Measurements from ENCODE around the gene PRR14L.
A peak's percentile ranks its signal among the peaks of the same experiment; 100 is the strongest.

PRR14L gene

GRCh38 chr22:31739795-31740201 is 10.1 kb downstream of the PRR14L start:
- TF ChIP-seq POLR2A (IDR thresholded peaks at IDR 0.05; ENCODE audit: low read depth, low read length) (no peak), TAF1 (IDR thresholded peaks at IDR 0.05; ENCODE audit: borderline replicate concordance, low read depth, low read length) (no peak), POLR2AphosphoS5 (IDR thresholded peaks at IDR 0.05; ENCODE audit: low read depth, low read length) (no peak)
- no peak for FAIRE-seq
- no peak for DNase-seq (ENCODE audit: insufficient read length)

DNA sequence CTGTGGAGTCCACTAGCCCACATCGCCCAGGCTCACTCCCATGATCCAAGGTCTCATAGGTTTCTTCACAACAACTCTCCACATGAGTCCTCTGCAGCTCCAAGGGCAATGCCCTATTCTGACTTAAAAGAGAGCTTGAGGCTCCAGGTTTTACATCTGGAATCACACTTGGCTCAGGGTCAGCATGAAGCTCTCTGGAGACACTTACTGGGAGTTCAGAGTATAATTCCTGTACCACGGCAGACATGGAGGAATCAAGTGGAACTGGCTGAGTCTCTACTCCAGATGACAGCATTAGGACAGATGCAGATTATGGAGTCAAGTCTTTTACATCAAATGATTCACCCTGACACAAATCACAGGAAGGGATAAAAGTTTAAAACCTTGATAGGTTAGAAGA is 11.4 kb downstream of the PRR14L start:
- FAIRE-seq (no peak), DNase-seq (ENCODE audit: insufficient read length) (no peak)
- TF ChIP-seq POLR2AphosphoS5 (IDR thresholded peaks at IDR 0.05; ENCODE audit: low read depth, low read length), result no peak
- TF ChIP-seq POLR2A (IDR thresholded peaks at IDR 0.05; ENCODE audit: low read depth, low read length), result no peak
- TF ChIP-seq TAF1 (IDR thresholded peaks at IDR 0.05; ENCODE audit: borderline replicate concordance, low read depth, low read length), result no peak

DNA sequence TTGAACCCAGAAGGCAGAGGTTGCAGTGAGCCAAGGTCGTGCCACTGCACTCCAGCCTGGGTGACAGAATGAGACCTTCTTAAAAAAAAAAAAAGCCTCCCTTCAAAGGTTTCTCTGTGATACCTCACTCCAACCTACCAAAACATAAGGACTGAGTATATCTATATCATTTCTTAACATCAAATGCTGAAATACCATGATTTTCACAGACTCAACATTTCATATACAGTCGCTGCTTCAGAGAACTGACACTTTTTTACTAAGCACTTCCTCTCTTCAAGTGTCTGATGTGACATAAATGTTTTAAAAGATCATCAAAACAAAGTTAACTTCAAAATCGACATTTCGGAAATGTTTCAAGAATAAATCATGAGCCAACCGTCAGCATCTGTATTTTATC is 12.0 kb downstream of the PRR14L start:
- TF ChIP-seq POLR2A (IDR thresholded peaks at IDR 0.05; ENCODE audit: low read depth, low read length) (no peak), TAF1 (IDR thresholded peaks at IDR 0.05; ENCODE audit: borderline replicate concordance, low read depth, low read length) (no peak), POLR2AphosphoS5 (IDR thresholded peaks at IDR 0.05; ENCODE audit: low read depth, low read length) (no peak)
- no peak for FAIRE-seq

DNA sequence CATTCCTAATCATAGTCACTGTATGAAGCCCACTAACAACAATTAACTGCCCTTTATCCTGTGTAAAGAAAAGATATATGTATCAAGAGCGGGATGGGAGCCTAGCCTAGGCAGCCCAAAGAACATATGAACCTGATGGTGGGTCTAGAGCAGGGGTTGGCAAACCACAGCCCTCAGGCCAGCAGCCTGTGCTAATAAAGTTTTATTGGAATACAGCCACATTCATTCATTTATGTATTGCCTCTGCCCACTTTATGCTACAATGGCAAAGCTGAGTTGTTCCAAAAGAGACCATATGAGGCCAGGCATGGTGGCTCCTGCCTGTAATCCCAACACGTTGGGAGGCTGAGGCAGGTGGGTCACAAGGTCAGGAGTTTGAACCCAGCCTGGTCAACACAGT is 13.5 kb downstream of the PRR14L start:
- TF ChIP-seq POLR2A (IDR thresholded peaks at IDR 0.05; ENCODE audit: low read depth, low read length) (no peak), POLR2AphosphoS5 (IDR thresholded peaks at IDR 0.05; ENCODE audit: low read depth, low read length) (no peak), TAF1 (IDR thresholded peaks at IDR 0.05; ENCODE audit: borderline replicate concordance, low read depth, low read length) (no peak)
- no peak for DNase-seq (ENCODE audit: insufficient read length)
- FAIRE-seq, result no peak

More for the DNA sequence above, 12.0 kb downstream of the PRR14L start:
- DNase-seq (ENCODE audit: insufficient read length), result no peak

- DNase-seq (ENCODE audit: insufficient read length) (no peak), FAIRE-seq (no peak)
- TF ChIP-seq POLR2A (IDR thresholded peaks at IDR 0.05; ENCODE audit: low read depth, low read length), result no peak
- TF ChIP-seq TAF1 (IDR thresholded peaks at IDR 0.05; ENCODE audit: borderline replicate concordance, low read depth, low read length), result no peak
- no peak for TF ChIP-seq POLR2AphosphoS5 (IDR thresholded peaks at IDR 0.05; ENCODE audit: low read depth, low read length)
Measured at GRCh38 chr22:31734512-31734911, 15.4 kb downstream of the PRR14L start.

DNA sequence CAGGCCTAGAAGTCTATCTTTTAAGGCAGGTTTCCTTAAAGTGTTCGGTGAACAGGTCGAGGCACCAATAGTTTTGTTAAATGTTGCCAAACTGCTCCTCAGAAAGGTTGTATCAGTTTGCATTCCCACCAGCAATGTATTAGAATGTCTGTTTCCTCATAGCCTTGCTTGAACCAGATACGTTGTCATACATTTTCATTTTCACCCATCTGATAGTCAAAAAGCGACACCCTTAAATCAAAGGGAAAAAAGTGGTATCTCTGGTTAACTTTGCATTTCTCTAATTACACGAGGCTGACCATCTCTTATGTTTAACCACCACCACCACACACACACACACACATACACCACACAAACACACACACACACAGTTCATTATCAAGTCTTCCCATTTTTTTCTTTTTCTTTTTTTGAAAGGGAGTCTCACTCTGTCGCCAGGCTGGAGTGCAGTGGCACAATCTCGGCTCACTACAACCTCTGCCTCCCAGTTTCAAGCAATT is 16.3 kb downstream of the PRR14L start:
- FAIRE-seq (peak; percentile 72), DNase-seq (ENCODE audit: insufficient read length) (no peak)
- TF ChIP-seq POLR2AphosphoS5 (IDR thresholded peaks at IDR 0.05; ENCODE audit: low read depth, low read length) (no peak), POLR2A (IDR thresholded peaks at IDR 0.05; ENCODE audit: low read depth, low read length) (no peak), TAF1 (IDR thresholded peaks at IDR 0.05; ENCODE audit: borderline replicate concordance, low read depth, low read length) (no peak)

DNA sequence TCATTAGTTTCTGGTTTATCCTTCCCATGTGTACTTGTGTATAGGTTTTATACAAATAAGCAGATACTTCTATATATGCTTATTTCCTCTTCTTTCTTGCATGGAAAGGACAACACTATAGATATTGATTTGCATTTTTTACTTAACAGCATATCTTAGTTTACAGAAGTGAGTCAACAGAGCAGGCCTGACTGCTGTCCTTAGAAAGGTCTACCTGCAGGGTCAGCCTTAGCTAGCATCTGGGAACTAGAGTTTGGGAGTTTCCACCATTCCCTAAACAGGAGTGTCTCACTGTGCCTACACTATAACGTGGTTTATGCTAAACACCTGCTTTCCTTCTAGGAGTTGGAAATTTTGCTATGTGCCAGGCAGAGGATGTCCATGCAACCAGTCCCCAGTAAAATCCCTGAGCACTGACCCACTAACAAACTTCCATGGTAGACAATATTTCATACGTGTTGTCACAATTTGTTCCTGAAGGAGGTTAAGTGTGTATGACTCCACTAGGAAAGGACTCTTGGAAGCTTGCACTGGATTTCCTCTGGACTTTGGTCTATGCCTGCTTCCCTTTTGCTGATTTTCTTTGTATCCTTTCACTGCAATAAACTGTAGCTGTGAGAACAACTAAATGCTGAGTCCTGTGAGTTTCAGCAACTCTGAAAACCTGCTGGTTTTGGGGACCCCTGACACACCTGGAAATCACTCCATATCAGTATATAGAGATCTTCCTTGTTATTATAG is 17.7 kb downstream of the PRR14L start:
- DNase-seq (ENCODE audit: insufficient read length), result no peak
- FAIRE-seq, result no peak
- TF ChIP-seq POLR2AphosphoS5 (IDR thresholded peaks at IDR 0.05; ENCODE audit: low read depth, low read length), result no peak
- TF ChIP-seq POLR2A (IDR thresholded peaks at IDR 0.05; ENCODE audit: low read depth, low read length), result no peak
- TF ChIP-seq TAF1 (IDR thresholded peaks at IDR 0.05; ENCODE audit: borderline replicate concordance, low read depth, low read length), result no peak

DNA sequence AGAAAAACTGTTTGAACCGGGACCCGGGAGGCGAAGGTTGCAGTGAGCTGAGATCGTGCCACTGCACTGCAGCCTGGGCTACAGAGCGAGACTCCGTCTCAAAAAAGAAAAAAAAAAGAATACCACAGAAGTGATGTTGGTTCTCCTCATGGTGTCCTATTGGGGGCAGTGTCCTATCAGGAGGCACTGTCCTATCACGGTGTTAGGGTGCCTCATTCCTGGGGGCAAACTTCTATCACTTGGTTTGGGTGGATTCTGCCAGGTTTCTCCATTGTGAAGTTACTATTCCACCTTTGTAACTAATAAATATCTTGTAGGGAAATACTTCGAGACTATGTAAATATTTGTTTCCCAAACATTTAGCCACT is 19.6 kb downstream of the PRR14L start:
- TF ChIP-seq POLR2AphosphoS5 (IDR thresholded peaks at IDR 0.05; ENCODE audit: low read depth, low read length) (no peak), TAF1 (IDR thresholded peaks at IDR 0.05; ENCODE audit: borderline replicate concordance, low read depth, low read length) (no peak), POLR2A (IDR thresholded peaks at IDR 0.05; ENCODE audit: low read depth, low read length) (no peak)
- DNase-seq (ENCODE audit: insufficient read length) (no peak), FAIRE-seq (no peak)

DNA sequence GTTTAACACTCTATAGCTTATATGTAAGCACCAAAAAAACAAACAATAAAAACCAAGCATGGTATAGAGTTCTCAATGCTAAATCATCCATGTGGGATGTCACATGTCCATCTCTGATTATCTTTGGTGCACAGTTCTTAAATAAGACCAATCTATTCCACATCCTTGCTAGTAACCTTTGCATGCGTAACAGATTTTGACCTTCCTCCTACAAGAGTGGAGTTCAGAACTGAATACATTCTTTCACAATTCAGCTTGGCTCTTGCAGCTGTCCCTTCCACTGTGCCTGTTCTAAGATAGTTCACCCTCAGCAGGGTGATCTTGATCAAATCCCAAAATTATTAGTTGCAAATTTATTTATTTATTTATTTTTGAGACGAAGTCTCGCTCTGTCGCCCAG is 21.1 kb downstream of the PRR14L start:
- FAIRE-seq (no peak), DNase-seq (ENCODE audit: insufficient read length) (no peak)
- TF ChIP-seq POLR2A (IDR thresholded peaks at IDR 0.05; ENCODE audit: low read depth, low read length), result no peak
- no peak for TF ChIP-seq POLR2AphosphoS5 (IDR thresholded peaks at IDR 0.05; ENCODE audit: low read depth, low read length)
- TF ChIP-seq TAF1 (IDR thresholded peaks at IDR 0.05; ENCODE audit: borderline replicate concordance, low read depth, low read length), result no peak

DNA sequence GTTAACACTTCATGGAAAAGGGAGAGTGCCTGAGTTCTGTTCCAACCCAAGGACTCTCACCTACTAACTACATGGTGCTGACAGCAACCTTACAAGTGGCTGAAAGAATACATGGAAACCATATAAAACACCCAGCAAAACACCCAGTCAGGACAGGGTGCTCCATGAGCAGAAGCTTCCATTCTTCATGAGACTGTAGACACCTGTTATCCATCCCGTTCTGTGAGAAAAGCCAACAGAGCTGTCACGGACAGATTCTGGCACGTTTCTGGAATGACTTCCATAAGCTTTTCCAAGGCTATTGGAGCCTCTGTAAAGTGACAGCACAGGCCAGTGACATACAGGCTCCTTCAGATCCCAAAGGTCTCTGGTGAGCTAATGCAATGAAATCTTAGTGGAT is 23.2 kb downstream of the PRR14L start:
- FAIRE-seq, result no peak
- DNase-seq (ENCODE audit: insufficient read length), result no peak
- no peak for TF ChIP-seq POLR2A (IDR thresholded peaks at IDR 0.05; ENCODE audit: low read depth, low read length)
- TF ChIP-seq POLR2AphosphoS5 (IDR thresholded peaks at IDR 0.05; ENCODE audit: low read depth, low read length), result no peak
- TF ChIP-seq TAF1 (IDR thresholded peaks at IDR 0.05; ENCODE audit: borderline replicate concordance, low read depth, low read length), result no peak

- FAIRE-seq (no peak), DNase-seq (ENCODE audit: insufficient read length) (no peak)
- TF ChIP-seq POLR2AphosphoS5 (IDR thresholded peaks at IDR 0.05; ENCODE audit: low read depth, low read length) (no peak), TAF1 (IDR thresholded peaks at IDR 0.05; ENCODE audit: borderline replicate concordance, low read depth, low read length) (no peak), POLR2A (IDR thresholded peaks at IDR 0.05; ENCODE audit: low read depth, low read length) (no peak)
Measured at GRCh38 chr22:31723723-31724122, 26.2 kb downstream of the PRR14L start.

DNA sequence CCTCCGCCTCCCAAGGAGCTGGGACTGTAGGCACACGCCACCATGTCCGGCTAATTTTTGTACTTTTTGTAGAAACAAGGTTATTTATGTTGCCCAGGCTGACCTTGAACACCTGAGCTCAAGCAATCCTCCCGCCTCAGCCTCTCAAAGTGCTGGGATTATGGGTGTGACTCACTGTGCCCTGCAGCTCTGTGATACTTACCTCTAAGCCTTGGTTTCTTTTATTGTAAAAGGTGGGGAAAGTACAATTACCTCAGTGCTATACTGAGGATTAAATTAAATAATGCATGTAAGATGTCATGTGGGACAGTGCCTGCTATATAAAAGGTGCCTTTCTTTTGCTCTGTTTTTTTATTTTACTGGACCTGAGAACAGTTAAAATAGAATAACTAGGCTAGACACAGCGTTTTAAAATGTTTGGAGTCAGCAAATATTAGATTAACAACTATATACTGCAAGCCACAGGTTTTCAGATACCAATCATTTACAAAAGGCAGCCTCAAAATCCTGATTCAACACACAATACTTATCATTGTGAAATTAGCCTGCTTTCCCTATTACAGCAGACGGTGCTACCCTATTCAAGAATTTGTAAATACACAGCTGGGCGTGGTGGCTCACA is 30.0 kb downstream of the PRR14L start:
- DNase-seq (ENCODE audit: insufficient read length) (no peak), FAIRE-seq (no peak)
- no peak for TF ChIP-seq POLR2A (IDR thresholded peaks at IDR 0.05; ENCODE audit: low read depth, low read length)
- TF ChIP-seq POLR2AphosphoS5 (IDR thresholded peaks at IDR 0.05; ENCODE audit: low read depth, low read length), result no peak
- no peak for TF ChIP-seq TAF1 (IDR thresholded peaks at IDR 0.05; ENCODE audit: borderline replicate concordance, low read depth, low read length)
